Right ventricle myocardium superior (tissue), 1 donor: ENCODE measurements around the gene PEMT. TPM values are rescaled to one million over a fixed set of nuclear protein-coding genes. Genes with fewer than 3 reads are reported as not detected.
A peak's percentile ranks its signal among the peaks of the same experiment; 100 is the strongest.

Source experiments
- ATAC-seq: fragments of 200-7000 bp; cut with Tn5 transposase; one replicate; pipeline ENCODE4 v1.9.1; 2020; ENCODE audit warnings: mild to moderate bottlenecking; ENCODE audit not compliant: poor library complexity
- DNase-seq: peaks from one replicate; pipeline ENCODE4 v3.0.0-alpha.2; 2020
- intact Hi-C: fragments of 100-400 bp; cut with DNase I; formaldehyde crosslinking; loops from one replicate; pipeline ENCODE4 v1.11.2; 2022
- total RNA-seq: library from RNA; stranded (reverse); fragmentation: NEBNext Ultra II Directional; extraction: Animal tissue kit (Norgen Biotek cat#: 25700); gene quantifications from one replicate; pipeline ENCODE4 v1.2.1, GENCODE V29; 2021
- donor health status: DM: no; HTN: yes; CAD: no; lungs with severe emphysema.

PEMT gene
- total RNA-seq, 1 donor from 2014 or later: 16.2 TPM

- intact Hi-C loops: no loop called here
- DNase-seq (no peak), ATAC-seq (no peak)
These were observed 90.4 kb downstream of the PEMT start for GRCh38 chr17:17500999-17501605.

GRCh38 chr17:17499402-17500145 lies 91.9 kb downstream of the PEMT start:
- ATAC-seq (no peak), DNase-seq (no peak)
- intact Hi-C loops: loop anchor here (10.0 kb wide), 1 partner anchor 145 kb away; no protein-coding TSS in a partner anchor

- intact Hi-C loops: loop anchor here (10.0 kb wide), 1 partner anchor 146 kb away; no protein-coding TSS in a partner anchor
- ATAC-seq (no peak), DNase-seq (no peak)
These were observed 92.8 kb downstream of the PEMT start for GRCh38 chr17:17498606-17499301.

GRCh38 chr17:17497845-17498520 lies 93.5 kb downstream of the PEMT start:
- DNase-seq: no peak
- ATAC-seq: no peak
- intact Hi-C loops: loop anchor here (2.0 to 10.0 kb wide), 2 partner anchors 71 to 147 kb away; no protein-coding TSS in a partner anchor

GRCh38 chr17:17497065-17497844 lies 94.3 kb downstream of the PEMT start:
- DNase-seq (no peak), ATAC-seq (no peak)
- intact Hi-C loops: loop anchor here (2.0 to 10.0 kb wide), 2 partner anchors 72 to 148 kb away; no protein-coding TSS in a partner anchor

GRCh38 chr17:17496189-17497064 lies 95.1 kb downstream of the PEMT start, which contains the start of gene RASD1:
Gene RASD1, minus strand, starts transcription at chr17:17496395. Its CDS starts 214 bp downstream, at chr17:17496181.
- peak; percentile 89 for ATAC-seq
- intact Hi-C loops: loop anchor here (2.0 to 10.0 kb wide), 2 partner anchors 72 to 148 kb away; no protein-coding TSS in a partner anchor
- DNase-seq: peak; percentile 94

GRCh38 chr17:17495536-17496188 lies 95.8 kb downstream of the PEMT start:
- ATAC-seq: peak; percentile 27
- intact Hi-C loops: loop anchor here (2.0 to 10.0 kb wide), 2 partner anchors 73 to 149 kb away; no protein-coding TSS in a partner anchor
- DNase-seq: peak; percentile 61

- ATAC-seq (peak; percentile 20), DNase-seq (peak; percentile 83)
- intact Hi-C loops: loop anchor here (5.0 to 10.0 kb wide), 2 partner anchors 133 to 150 kb away; no protein-coding TSS in a partner anchor
These were observed 96.5 kb downstream of the PEMT start for GRCh38 chr17:17494870-17495535.

GRCh38 chr17:17494499-17494869 lies 97.0 kb downstream of the PEMT start:
- intact Hi-C loops: loop anchor here (5.0 to 10.0 kb wide), 2 partner anchors 132 to 150 kb away; no protein-coding TSS in a partner anchor
- no peak for ATAC-seq
- peak; percentile 51 for DNase-seq

- intact Hi-C loops: loop anchor here (5.0 to 10.0 kb wide), 2 partner anchors 132 to 151 kb away; no protein-coding TSS in a partner anchor
- no peak for DNase-seq
- no peak for ATAC-seq
These were observed 97.5 kb downstream of the PEMT start for GRCh38 chr17:17493986-17494466.

- no peak for ATAC-seq
- intact Hi-C loops: loop anchor here (5.0 to 10.0 kb wide), 2 partner anchors 131 to 151 kb away; no protein-coding TSS in a partner anchor
- peak; percentile 63 for DNase-seq
These were observed 98.1 kb downstream of the PEMT start for GRCh38 chr17:17493249-17493985.

- intact Hi-C loops: loop anchor here (5.0 to 10.0 kb wide), 2 partner anchors 130 to 152 kb away; no protein-coding TSS in a partner anchor
- DNase-seq (no peak), ATAC-seq (no peak)
These were observed 98.9 kb downstream of the PEMT start for GRCh38 chr17:17492571-17492970.

- ATAC-seq (no peak), DNase-seq (no peak)
- intact Hi-C loops: loop anchor here (5.0 to 10.0 kb wide), 2 partner anchors 130 to 153 kb away; no protein-coding TSS in a partner anchor
These were observed 99.4 kb downstream of the PEMT start for GRCh38 chr17:17492085-17492484.

GRCh38 chr17:17491546-17491988 lies 99.9 kb downstream of the PEMT start:
- ATAC-seq: no peak
- no peak for DNase-seq
- intact Hi-C loops: loop anchor here (5.0 to 10.0 kb wide), 2 partner anchors 129 to 153 kb away; no protein-coding TSS in a partner anchor
